ENCODE results near the gene CDC14B.
A peak's percentile ranks its signal among the peaks of the same experiment; 100 is the strongest.
"Not testable (repeated sequence)": the region's sequence is repeated elsewhere in the genome, so short reads cannot be mapped to it uniquely, and the experiment has no call there.

CDC14B gene

GRCh38 chr9:96550659-96551058 is 69.0 kb downstream of the CDC14B start:
- DNase-seq (ENCODE audit: low spot score): no peak

- DNase-seq (ENCODE audit: low spot score): not testable (repeated sequence)
Observed at GRCh38 chr9:96543131-96543530, 76.5 kb downstream of the CDC14B start.

GRCh38 chr9:96540106-96540505 is 79.5 kb downstream of the CDC14B start:
- DNase-seq (ENCODE audit: low spot score): no peak

GRCh38 chr9:96532173-96532572 is 87.5 kb downstream of the CDC14B start:
- DNase-seq (ENCODE audit: low spot score): no peak

- no peak for DNase-seq (ENCODE audit: low spot score)
Observed at GRCh38 chr9:96524764-96525163, 94.9 kb downstream of the CDC14B start.

GRCh38 chr9:96524045-96524444 is 95.6 kb downstream of the CDC14B start:
- no peak for DNase-seq (ENCODE audit: low spot score)

- no peak for DNase-seq (ENCODE audit: low spot score)
Observed at GRCh38 chr9:96523374-96523773, 96.3 kb downstream of the CDC14B start.

- DNase-seq (ENCODE audit: low spot score): no peak
Observed at GRCh38 chr9:96522366-96522765, 97.3 kb downstream of the CDC14B start.

- DNase-seq (ENCODE audit: low spot score): no peak
Observed at GRCh38 chr9:96519787-96520186, 99.9 kb downstream of the CDC14B start.

GRCh38 chr9:96519095-96519494 is 100.5 kb downstream of the CDC14B start:
- DNase-seq (ENCODE audit: low spot score): no peak

- DNase-seq (ENCODE audit: low spot score): no peak
Observed at GRCh38 chr9:96515621-96516470, 103.8 kb downstream of the CDC14B start.

- no peak for DNase-seq (ENCODE audit: low spot score)
Observed at GRCh38 chr9:96514800-96515158, 104.9 kb downstream of the CDC14B start.

GRCh38 chr9:96514108-96514799 is 105.4 kb downstream of the CDC14B start:
- DNase-seq (ENCODE audit: low spot score): no peak

GRCh38 chr9:96513622-96514021 is 106.0 kb downstream of the CDC14B start:
- peak; percentile 13 for DNase-seq (ENCODE audit: low spot score)

GRCh38 chr9:96512240-96512639 is 107.4 kb downstream of the CDC14B start:
- no peak for DNase-seq (ENCODE audit: low spot score)

- no peak for DNase-seq (ENCODE audit: low spot score)
Observed at GRCh38 chr9:96510258-96510657, 109.4 kb downstream of the CDC14B start.

GRCh38 chr9:96509848-96510247 is 109.8 kb downstream of the CDC14B start:
- DNase-seq (ENCODE audit: low spot score): no peak

GRCh38 chr9:96509026-96509425 is 110.6 kb downstream of the CDC14B start:
- DNase-seq (ENCODE audit: low spot score): no peak

GRCh38 chr9:96508227-96508940 is 111.3 kb downstream of the CDC14B start:
- no peak for DNase-seq (ENCODE audit: low spot score)

GRCh38 chr9:96505316-96505991 is 114.2 kb downstream of the CDC14B start:
- DNase-seq (ENCODE audit: low spot score): no peak

GRCh38 chr9:96503918-96504317 is 115.7 kb downstream of the CDC14B start:
- no peak for DNase-seq (ENCODE audit: low spot score)

- not testable (repeated sequence) for DNase-seq (ENCODE audit: low spot score)
Observed at GRCh38 chr9:96503374-96503748, 116.3 kb downstream of the CDC14B start.
